Astrocyte of the spinal cord (primary cell): Measurements from ENCODE around the gene SH3BP1.

ENCODE experiments used
- DNase-seq: peaks from one replicate; pipeline ENCODE4 v3.0.0; 2011; ENCODE audit warnings: low read depth, low spot score
- H3K4me3 ChIP-seq: 2 replicates; pipeline ENCODE4 v1.5.1; 2011; ENCODE audit warnings: low read depth, mild to moderate bottlenecking, low read length, moderate library complexity
- CTCF ChIP-seq: IDR thresholded peaks from 2 replicates; pipeline ENCODE4 v1.5.1; 2012; ENCODE audit warnings: low read depth, mild to moderate bottlenecking, low read length, inconsistent platforms
- in situ Hi-C: cut with HindIII; loops from 2 replicates; pipeline ENCODE4 v1.10.0; 2017; ENCODE audit warnings: low sequenced_read_pairs

The SH3BP1 gene

GRCh38 chr22:37619991-37620390 lies 19.5 kb upstream of the SH3BP1 start:
- TF ChIP-seq CTCF: no peak
- DNase-seq: no peak
- H3K4me3 ChIP-seq: no peak overlapping the region
- in situ Hi-C loops: no loop called here

- in situ Hi-C loops: no loop called here
- no peak for TF ChIP-seq CTCF
- DNase-seq: no peak
- H3K4me3 ChIP-seq: no peak overlapping the region
Measured at GRCh38 chr22:37621352-37621860, 18.1 kb upstream of the SH3BP1 start.

GRCh38 chr22:37623075-37624016 lies 16.1 kb upstream of the SH3BP1 start:
- no peak overlapping the region for H3K4me3 ChIP-seq
- in situ Hi-C loops: no loop called here
- TF ChIP-seq CTCF: peak; percentile 77
- DNase-seq: peak; percentile 36

- in situ Hi-C loops: no loop called here
- no peak for DNase-seq
- no peak overlapping the region for H3K4me3 ChIP-seq
- TF ChIP-seq CTCF: no peak
Measured at GRCh38 chr22:37624017-37624365, 15.5 kb upstream of the SH3BP1 start.

GRCh38 chr22:37624876-37625275 lies 14.6 kb upstream of the SH3BP1 start:
- no peak for TF ChIP-seq CTCF
- no peak for DNase-seq
- no peak overlapping the region for H3K4me3 ChIP-seq
- in situ Hi-C loops: no loop called here

- no peak for DNase-seq
- in situ Hi-C loops: no loop called here
- no peak overlapping the region for H3K4me3 ChIP-seq
- TF ChIP-seq CTCF: no peak
Measured at GRCh38 chr22:37625737-37626136, 13.7 kb upstream of the SH3BP1 start.
